SH-SY5Y (cell line): ENCODE data around the gene PCSK5.

Source experiments
- GATA2 ChIP-seq: IDR thresholded peaks from 2 replicates; pipeline ENCODE4 v1.6.1; 2011; ENCODE audit warnings: mild to moderate bottlenecking, low read depth, low read length
- GATA3 ChIP-seq: IDR thresholded peaks from 2 replicates; pipeline ENCODE4 v1.6.1; 2011; ENCODE audit warnings: low read depth, mild to moderate bottlenecking, low read length, moderate library complexity

- TF ChIP-seq GATA2 (no peak), GATA3 (no peak)
These were observed 237.2 kb downstream of the PCSK5 start for GRCh38 chr9:76127637-76128036.
